ENCODE data around the gene C3orf22. TPM values are rescaled to one million over a fixed set of nuclear protein-coding genes. Genes with fewer than 3 reads are reported as not detected.

C3orf22 gene
- total RNA-seq, 1 donor from 2014 or later, result 0.38 TPM

DNA sequence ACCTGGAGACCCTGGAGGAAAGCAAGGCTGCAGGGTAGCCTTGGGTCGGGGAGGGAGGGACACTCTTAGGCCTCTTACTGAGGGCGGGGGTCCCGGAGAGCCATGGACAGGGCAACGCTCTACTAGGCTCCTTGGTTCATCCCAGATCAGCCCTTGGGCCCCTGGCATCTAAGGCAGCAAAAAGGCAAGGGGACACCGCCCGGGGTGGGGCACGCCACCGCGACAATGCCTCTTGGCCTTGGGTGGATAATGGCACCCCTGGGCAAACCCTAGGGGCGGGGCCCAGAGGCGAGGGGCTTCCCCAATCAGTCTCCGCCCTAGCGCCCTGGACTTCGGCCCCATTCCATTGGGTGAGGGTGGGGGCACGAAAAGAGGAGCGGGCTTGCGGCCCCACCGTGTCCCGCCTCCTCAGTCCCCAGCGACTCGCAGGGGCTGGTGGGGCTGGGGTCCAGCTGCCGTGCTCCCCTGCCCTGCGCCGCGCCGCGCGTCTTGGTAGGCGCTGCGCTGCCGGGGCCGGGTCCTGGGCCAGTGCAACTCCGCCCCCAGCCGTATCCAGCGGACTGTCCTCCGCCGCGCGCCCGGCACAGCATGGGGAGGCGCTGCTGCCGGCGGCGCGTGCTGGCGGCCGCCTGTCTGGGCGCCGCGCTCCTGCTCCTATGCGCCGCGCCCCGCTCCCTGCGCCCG, 34.8 kb downstream of the C3orf22 start, which contains the start of gene CHST13:
Gene CHST13, plus strand, starts transcription at position 411 of the 684 bp plus-strand sequence. Its CDS starts 178 bp downstream, at position 589.
- no peaks in the 10 kb centered on the region for H3K36me3 Mint-ChIP-seq
- no peaks in the 10 kb centered on the region for H3K9me3 Mint-ChIP-seq
- no peaks in the 10 kb centered on the region for H3K4me1 Mint-ChIP-seq
- H3K27me3 Mint-ChIP-seq (ENCODE audit: low read depth), result peaks cover 71% of the 10 kb centered on the region
- H3K27ac Mint-ChIP-seq, result no peak within 1 kb of the TSS
- DNase-seq (ENCODE audit: low spot score in 2 of 2, unreplicated experiment in 2 of 2), result peak in 1 of 2 experiments; percentile 56
- TF ChIP-seq, protein P1, sequence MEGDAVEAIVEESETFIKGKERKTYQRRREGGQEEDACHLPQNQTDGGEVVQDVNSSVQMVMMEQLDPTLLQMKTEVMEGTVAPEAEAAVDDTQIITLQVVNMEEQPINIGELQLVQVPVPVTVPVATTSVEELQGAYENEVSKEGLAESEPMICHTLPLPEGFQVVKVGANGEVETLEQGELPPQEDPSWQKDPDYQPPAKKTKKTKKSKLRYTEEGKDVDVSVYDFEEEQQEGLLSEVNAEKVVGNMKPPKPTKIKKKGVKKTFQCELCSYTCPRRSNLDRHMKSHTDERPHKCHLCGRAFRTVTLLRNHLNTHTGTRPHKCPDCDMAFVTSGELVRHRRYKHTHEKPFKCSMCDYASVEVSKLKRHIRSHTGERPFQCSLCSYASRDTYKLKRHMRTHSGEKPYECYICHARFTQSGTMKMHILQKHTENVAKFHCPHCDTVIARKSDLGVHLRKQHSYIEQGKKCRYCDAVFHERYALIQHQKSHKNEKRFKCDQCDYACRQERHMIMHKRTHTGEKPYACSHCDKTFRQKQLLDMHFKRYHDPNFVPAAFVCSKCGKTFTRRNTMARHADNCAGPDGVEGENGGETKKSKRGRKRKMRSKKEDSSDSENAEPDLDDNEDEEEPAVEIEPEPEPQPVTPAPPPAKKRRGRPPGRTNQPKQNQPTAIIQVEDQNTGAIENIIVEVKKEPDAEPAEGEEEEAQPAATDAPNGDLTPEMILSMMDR (IDR thresholded peaks at IDR 0.05; ENCODE audit: unreplicated experiment), result no peak
- peak within 1 kb of the TSS; percentile 49 for H3K4me3 Mint-ChIP-seq

DNA sequence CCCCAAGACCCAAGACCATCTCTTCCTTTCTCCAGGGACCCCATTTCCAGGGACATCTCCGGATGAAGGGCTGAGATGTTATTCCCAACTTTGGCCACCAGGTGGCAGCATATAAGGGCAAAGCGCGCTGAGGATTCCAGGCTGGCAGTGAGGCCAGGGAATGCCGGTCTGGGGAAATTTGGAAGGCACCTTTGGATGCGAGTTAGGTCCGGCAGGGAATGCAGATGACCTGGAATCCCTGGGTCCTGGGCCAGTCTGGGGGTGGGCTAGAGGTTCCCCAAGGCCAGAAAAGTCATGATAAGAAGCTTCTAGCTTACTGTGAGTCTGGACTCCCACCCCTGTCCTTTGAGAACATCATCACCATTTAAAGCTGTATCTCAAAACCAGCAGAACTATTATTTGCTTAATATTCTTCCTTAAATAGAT, 36.4 kb downstream of the C3orf22 start:
- no peaks in the 10 kb centered on the region for H3K36me3 Mint-ChIP-seq

DNA sequence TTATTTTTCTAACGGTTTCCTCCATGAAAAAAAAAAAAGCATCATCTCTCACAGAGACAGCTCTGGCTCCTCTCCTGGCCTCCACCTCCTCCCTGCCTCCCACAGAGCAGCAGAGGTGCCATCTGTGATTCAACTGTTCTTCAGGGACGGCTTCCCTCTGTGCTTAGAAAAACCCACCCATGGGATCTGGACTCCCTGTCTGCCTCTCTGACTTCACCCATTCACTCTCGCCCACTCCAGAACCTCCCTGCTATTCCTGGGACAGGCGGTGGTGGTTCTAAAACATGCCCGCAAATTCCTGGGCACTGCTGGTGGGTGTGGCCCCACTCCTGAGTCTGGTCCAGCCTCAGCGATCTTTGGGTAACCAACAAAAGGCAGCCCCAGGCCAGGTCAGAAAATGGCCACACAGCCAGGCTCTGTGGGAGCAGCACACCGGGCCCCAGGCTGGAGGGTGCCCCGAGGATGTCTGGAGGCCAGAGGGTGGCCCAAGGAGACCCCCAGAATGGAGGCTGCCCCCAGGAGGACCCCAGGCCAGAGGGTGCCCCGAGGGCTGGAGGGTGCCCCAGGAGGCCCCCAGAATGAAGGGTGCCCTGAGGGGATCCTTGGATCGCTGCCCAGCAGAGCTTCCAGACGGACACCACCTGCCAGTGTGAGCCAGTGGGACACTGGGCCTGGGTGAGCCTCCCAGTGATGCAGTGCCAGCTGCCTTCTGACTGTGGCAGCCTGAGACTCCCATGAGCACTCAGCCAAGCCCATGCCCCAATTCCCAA, 37.4 kb downstream of the C3orf22 start:
- peaks cover 64% of the 10 kb centered on the region for H3K27me3 Mint-ChIP-seq (ENCODE audit: low read depth)
- H3K36me3 Mint-ChIP-seq, result no peaks in the 10 kb centered on the region
- DNase-seq (ENCODE audit: low spot score in 2 of 2, unreplicated experiment in 2 of 2), result no peak
- H3K9me3 Mint-ChIP-seq, result no peaks in the 10 kb centered on the region
- TF ChIP-seq, protein P1 (IDR thresholded peaks at IDR 0.05; ENCODE audit: unreplicated experiment), result no peak
- H3K4me1 Mint-ChIP-seq, result no peaks in the 10 kb centered on the region
- no peak overlapping the region for H3K27ac Mint-ChIP-seq
- no peak overlapping the region for H3K4me3 Mint-ChIP-seq

More for the DNA sequence above, 36.4 kb downstream of the C3orf22 start:
- peak in 1 of 2 experiments; percentile 79 for DNase-seq (ENCODE audit: low spot score in 2 of 2, unreplicated experiment in 2 of 2)
- Mint-ChIP-seq H3K4me3 (no peak overlapping the region), H3K4me1 (no peaks in the 10 kb centered on the region), H3K27ac (no peak overlapping the region), H3K9me3 (no peaks in the 10 kb centered on the region), H3K27me3 (ENCODE audit: low read depth) (peaks cover 71% of the 10 kb centered on the region)
- TF ChIP-seq, protein P1 (IDR thresholded peaks at IDR 0.05; ENCODE audit: unreplicated experiment), result peak; percentile 100

DNA sequence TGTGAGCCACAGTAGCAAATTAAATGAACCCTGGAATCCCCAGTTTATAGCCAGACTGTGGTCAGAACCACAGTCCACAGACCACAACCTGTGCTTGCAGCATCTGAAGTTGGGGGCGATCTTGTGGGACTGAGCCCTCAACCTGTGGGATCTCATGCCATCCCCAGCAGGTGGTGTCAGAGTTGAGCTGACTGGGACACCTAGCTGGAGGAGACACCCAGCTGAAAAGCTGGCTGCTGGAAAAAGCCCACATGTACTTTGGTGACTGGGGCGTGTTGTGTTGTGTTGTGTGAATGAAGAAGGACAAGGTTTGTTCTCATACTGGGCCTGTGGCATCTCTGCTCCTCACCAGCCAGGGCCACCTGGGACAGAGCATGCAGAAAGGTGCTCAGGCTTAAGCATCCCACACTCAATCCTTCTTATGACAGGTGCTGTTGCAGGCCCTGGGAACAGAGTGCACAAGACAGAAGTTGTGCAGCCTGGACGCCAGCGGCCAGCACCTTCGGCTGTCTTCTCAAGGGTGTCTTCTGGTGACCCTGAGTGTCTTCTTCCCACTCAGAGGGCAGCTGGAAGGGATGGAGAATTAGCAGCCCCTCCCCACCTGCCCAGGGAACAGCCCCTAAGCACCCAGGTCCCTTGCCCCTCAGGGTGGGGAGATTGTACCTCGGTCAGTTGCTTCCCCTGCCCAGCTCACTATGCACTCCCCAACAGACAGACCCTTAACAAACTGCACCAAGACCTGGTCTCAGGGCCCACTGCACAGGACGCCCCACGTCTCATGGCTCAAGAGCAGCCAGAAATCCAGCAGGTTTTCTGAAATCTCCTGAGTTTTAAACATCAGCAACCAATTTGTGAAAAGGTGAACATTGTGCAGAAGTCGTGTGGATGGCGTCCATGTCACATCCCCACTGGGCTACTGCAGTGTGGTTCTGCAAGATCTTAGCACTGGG, 39.0 kb downstream of the C3orf22 start:
- peak in 1 of 2 experiments; percentile 4 for DNase-seq (ENCODE audit: low spot score in 2 of 2, unreplicated experiment in 2 of 2)
- H3K27ac Mint-ChIP-seq, result no peak overlapping the region
- no peaks in the 10 kb centered on the region for H3K36me3 Mint-ChIP-seq
- no peak overlapping the region for H3K4me3 Mint-ChIP-seq
- H3K9me3 Mint-ChIP-seq, result no peaks in the 10 kb centered on the region
- peaks cover 49% of the 10 kb centered on the region for H3K27me3 Mint-ChIP-seq (ENCODE audit: low read depth)
- H3K4me1 Mint-ChIP-seq, result no peaks in the 10 kb centered on the region
- TF ChIP-seq, protein P1 (IDR thresholded peaks at IDR 0.05; ENCODE audit: unreplicated experiment), result no peak

DNA sequence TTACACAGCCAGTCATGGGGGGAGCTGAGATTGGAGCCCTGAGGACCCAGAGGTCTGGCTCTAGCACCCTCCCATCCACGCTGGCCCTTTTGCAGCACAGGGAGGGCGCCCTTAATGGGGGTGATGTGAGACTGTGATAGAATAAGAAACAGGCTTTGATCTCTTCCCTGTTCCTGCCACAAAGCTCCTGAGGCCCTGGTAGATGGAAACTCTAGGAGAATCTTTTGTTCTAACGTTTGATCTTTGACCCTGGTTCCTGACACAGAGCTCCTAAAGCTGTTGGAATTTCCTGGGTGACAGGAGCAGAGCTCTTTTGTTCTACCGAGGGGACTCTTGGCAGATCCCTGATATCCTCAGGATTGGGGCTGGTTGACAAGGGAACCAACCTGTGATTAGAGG, 40.0 kb downstream of the C3orf22 start:
- Mint-ChIP-seq H3K27ac (no peak overlapping the region), H3K9me3 (no peaks in the 10 kb centered on the region), H3K4me3 (no peak overlapping the region), H3K27me3 (ENCODE audit: low read depth) (peaks cover 47% of the 10 kb centered on the region), H3K4me1 (no peaks in the 10 kb centered on the region), H3K36me3 (no peaks in the 10 kb centered on the region)
- no peak for DNase-seq (ENCODE audit: low spot score in 2 of 2, unreplicated experiment in 2 of 2)
- TF ChIP-seq, protein P1 (IDR thresholded peaks at IDR 0.05; ENCODE audit: unreplicated experiment), result no peak
